Left lung (tissue), 10 donors: ENCODE results near the gene PSD. TPM values are rescaled to one million over a fixed set of nuclear protein-coding genes. Genes with fewer than 3 reads are reported as not detected.

ENCODE experiments used
- ATAC-seq: fragments of 200-7000 bp; cut with Tn5 transposase; one replicate; pipeline ENCODE4 v1.9.1; 2020; ENCODE audit warnings: moderate library complexity
- DNase-seq, 4 donors: peaks; one replicate each; pipeline ENCODE4 v3.0.0-alpha.2; 2013 to 2020
- H3K27ac ChIP-seq, 2 donors: fragments of 200-600 bp; sonication (generic) in 1 of 2; one replicate each; pipeline versions ENCODE4 v1.5.0 to v1.8.0; 2020 to 2021
- H3K27me3 ChIP-seq, 2 donors: fragments of 200-600 bp; sonication (generic) in 1 of 2; one replicate each; pipeline versions ENCODE4 v1.5.0 to v1.8.0; 2020 to 2021
- H3K36me3 ChIP-seq, 2 donors: fragments of 200-600 bp; sonication (generic) in 1 of 2; one replicate each; pipeline versions ENCODE4 v1.5.0 to v1.8.0; 2020 to 2021
- H3K4me1 ChIP-seq, 2 donors: fragments of 200-600 bp; one replicate each; pipeline ENCODE4 v1.8.0; 2021
- H3K4me3 ChIP-seq, 2 donors: fragments of 200-600 bp; sonication (generic) in 1 of 2; one replicate each; pipeline versions ENCODE4 v1.5.0 to v1.8.0; 2020 to 2021; ENCODE audit warnings: mild to moderate bottlenecking in 1 of 2
- H3K9me3 ChIP-seq, 2 donors: fragments of 200-600 bp; sonication (generic) in 1 of 2; one replicate each; pipeline versions ENCODE4 v1.5.0 to v1.8.0; 2020 to 2021
- CTCF ChIP-seq, 2 donors: fragments of 200-600 bp; sonication (generic) in 1 of 2; IDR thresholded peaks; one replicate each; pipeline versions ENCODE4 v1.5.0 to v1.8.0; 2021; ENCODE audit warnings: antibody characterized with exemption in 2 of 2
- intact Hi-C, 2 donors: fragments of 100-400 bp; cut with DNase I; formaldehyde crosslinking; loops; one replicate each; pipeline versions ENCODE4 v1.11.2 to v1.14.2; 2022
- polyA plus RNA-seq, 6 donors: library from polyadenylated mRNA; unstranded; fragments of 120-200 nt; gene quantifications; one replicate each; pipeline ENCODE4 v1.2.1, GENCODE V29; 2013; ENCODE audit not compliant: insufficient read length in 6 of 6
- total RNA-seq, 2 donors: library from RNA; stranded (reverse); fragmentation: NEBNext Ultra II Directional; extraction: Animal tissue kit (Norgen Biotek cat#: 25700); gene quantifications; one replicate each; pipeline ENCODE4 v1.2.1, GENCODE V29; 2021
- donor health status: DM: no; HTN: yes; CAD: no.
- donor health status: DM: no; HTN: no; CAD: no.

The PSD gene
- total and polyA plus RNA-seq, 8 donors = 1.4 to 15.1 (median 9.9) TPM

- intact Hi-C loops = no loop called here
- ATAC-seq (no peak), DNase-seq (no peak)
- H3K9me3 ChIP-seq = no peaks in the 10 kb centered on the region
- peaks cover 0 to 10% of the 10 kb centered on the region in 2 donors for H3K4me1 ChIP-seq
- TF ChIP-seq CTCF (IDR thresholded peaks at IDR 0.05) = no peak
- H3K27ac ChIP-seq = no peak overlapping the region
- no peaks in the 10 kb centered on the region for H3K36me3 ChIP-seq
- H3K4me3 ChIP-seq = no peak overlapping the region
- H3K27me3 ChIP-seq = no peaks in the 10 kb centered on the region
Measured at GRCh38 chr10:102444851-102445250, 26.3 kb upstream of the PSD start.

- no peaks in the 10 kb centered on the region for H3K36me3 ChIP-seq
- intact Hi-C loops = no loop called here
- H3K27ac ChIP-seq = no peak overlapping the region
- H3K4me3 ChIP-seq = peak overlapping the region in 1 of 2 donors; percentile 38
- H3K9me3 ChIP-seq = no peaks in the 10 kb centered on the region
- no peak for TF ChIP-seq CTCF (IDR thresholded peaks at IDR 0.05)
- ATAC-seq (no peak), DNase-seq (no peak)
- H3K4me1 ChIP-seq = peaks cover 7 to 37% of the 10 kb centered on the region in 2 donors
- no peaks in the 10 kb centered on the region for H3K27me3 ChIP-seq
Measured at GRCh38 chr10:102438374-102438773, 19.8 kb upstream of the PSD start.

DNA sequence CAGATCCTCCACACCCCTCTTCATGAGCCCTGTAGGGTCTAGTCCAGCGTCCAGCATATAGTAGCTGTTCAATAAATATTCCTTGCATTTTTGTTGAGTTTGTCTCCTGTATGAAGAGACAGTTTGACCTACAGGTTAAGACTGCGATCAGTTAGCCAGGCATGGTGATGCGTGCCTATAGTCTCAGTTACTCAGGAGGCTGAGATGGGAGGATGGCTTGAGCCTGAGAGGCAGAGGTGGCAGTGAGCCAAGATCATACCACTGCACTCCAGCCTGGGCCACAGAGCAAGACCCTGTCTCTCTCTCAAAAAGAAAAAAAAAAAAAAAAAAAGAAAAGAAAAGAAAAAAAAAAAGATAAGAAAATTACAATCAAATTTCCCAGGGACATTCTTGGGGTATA is 18.9 kb upstream of the PSD start:
- intact Hi-C loops = no loop called here
- Histone ChIP-seq H3K4me1 (peaks cover 7 to 44% of the 10 kb centered on the region in 2 donors), H3K36me3 (no peaks in the 10 kb centered on the region), H3K27ac (no peak overlapping the region), H3K4me3 (peak overlapping the region in 1 of 2 donors; percentile 38), H3K27me3 (no peaks in the 10 kb centered on the region), H3K9me3 (no peaks in the 10 kb centered on the region)
- DNase-seq (no peak), ATAC-seq (no peak)
- TF ChIP-seq CTCF (IDR thresholded peaks at IDR 0.05) = no peak

DNA sequence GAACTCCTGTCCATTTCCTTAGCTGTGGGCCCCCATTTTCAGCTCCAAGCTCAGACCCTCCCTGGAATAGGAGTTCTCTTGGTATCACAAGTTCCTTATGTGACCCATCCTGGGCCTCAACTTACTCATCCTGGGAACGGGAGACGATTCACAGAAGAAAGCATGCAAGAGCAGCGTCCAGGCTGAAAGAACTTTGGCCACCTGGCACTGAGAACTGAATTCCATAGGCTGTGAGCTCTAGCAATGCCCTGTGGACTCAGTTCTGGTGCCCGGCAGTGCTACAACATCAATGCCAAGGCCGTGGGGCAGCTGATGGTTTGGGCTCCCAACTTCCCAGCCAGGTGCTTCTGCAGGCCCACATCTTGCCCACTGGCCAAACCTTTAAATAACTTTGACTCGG is 17.7 kb upstream of the PSD start:
- intact Hi-C loops = no loop called here
- Histone ChIP-seq H3K4me1 (peaks cover 13 to 52% of the 10 kb centered on the region in 2 donors), H3K4me3 (peak overlapping the region; percentile 15 to 38), H3K36me3 (no peaks in the 10 kb centered on the region), H3K27me3 (no peaks in the 10 kb centered on the region), H3K27ac (peak overlapping the region; percentile 77 to 84), H3K9me3 (no peaks in the 10 kb centered on the region)
- TF ChIP-seq CTCF (IDR thresholded peaks at IDR 0.05) = no peak
- DNase-seq (no peak), ATAC-seq (no peak)

- intact Hi-C loops = no loop called here
- Histone ChIP-seq H3K27ac (peak overlapping the region; percentile 77 to 84), H3K9me3 (no peaks in the 10 kb centered on the region), H3K4me1 (peaks cover 13 to 55% of the 10 kb centered on the region in 2 donors), H3K4me3 (peak overlapping the region; percentile 15 to 38), H3K36me3 (no peaks in the 10 kb centered on the region), H3K27me3 (no peaks in the 10 kb centered on the region)
- DNase-seq (peak in 3 of 4 donors; percentile 65 to 85 (median 67)), ATAC-seq (peak; percentile 44)
- no peak for TF ChIP-seq CTCF (IDR thresholded peaks at IDR 0.05)
Measured at GRCh38 chr10:102435529-102436233, 17.1 kb upstream of the PSD start.
